Ovary (tissue), 9 donors: ENCODE results near the gene PIP5K1B. TPM values are rescaled to one million over a fixed set of nuclear protein-coding genes. Genes with fewer than 3 reads are reported as not detected.

Experiments
- DNase-seq, 5 donors: peaks; one replicate each; pipeline ENCODE4 v3.0.0-alpha.2; 2019 to 2020
- H3K27ac ChIP-seq, 2 donors: fragments of 200-600 bp; one replicate each; pipeline versions ENCODE4 v1.5.1 to v1.8.0; 2019 to 2022
- H3K27me3 ChIP-seq: fragments of 200-600 bp; one replicate; pipeline ENCODE4 v1.8.0; 2022
- H3K36me3 ChIP-seq: fragments of 200-600 bp; sonication (generic); one replicate; pipeline ENCODE4 v1.5.1; 2019
- H3K4me1 ChIP-seq: one replicate; pipeline ENCODE4 v1.8.1; 2013; ENCODE audit warnings: mild to moderate bottlenecking, moderate library complexity; ENCODE audit not compliant: insufficient read depth
- H3K4me3 ChIP-seq: fragments of 200-600 bp; sonication (generic); one replicate; pipeline ENCODE4 v1.5.1; 2017
- H3K9me3 ChIP-seq, 2 donors: fragments of 200-600 bp in 1 of 2; sonication (generic) in 1 of 2; one replicate each; pipeline versions ENCODE4 v1.5.1 to v1.8.1; 2013 to 2019; ENCODE audit warnings: mild to moderate bottlenecking in 1 of 2, moderate library complexity in 1 of 2
- EP300 ChIP-seq: sonication (generic); formaldehyde crosslinking; IDR thresholded peaks from one replicate; pipeline ENCODE4 v1.6.1; 2017; ENCODE audit warnings: antibody characterized with exemption
- POLR2A ChIP-seq: fragments of 450-650 bp; IDR thresholded peaks from one replicate; pipeline ENCODE4 v1.6.1; 2017; ENCODE audit warnings: antibody characterized with exemption, mild to moderate bottlenecking, moderate library complexity
- WGBS, 3 donors: extraction: QIAGEN DNeasy Blood & Tissue Kit in 1 of 3; methylation state at CpG; one replicate each; pipeline versions ENCODE4 v1.1.5 to v1.1.7; 2013 to 2017; 5-methylcytosine and 5-hydroxymethylcytosine counted together
- intact Hi-C, 4 donors: fragments of 100-400 bp; cut with DNase I; formaldehyde crosslinking; loops; one replicate each; pipeline versions ENCODE4 v1.11.0 to v1.15.1; 2022 to 2023
- polyA plus RNA-seq, 2 donors: library from polyadenylated mRNA; stranded (reverse); fragments of 200-250 nt in 1 of 2; fragments of 350-450 nt in 1 of 2; fragmentation: Illumina TruSeq in 1 of 2; extraction: RNeasy Lipid Tissue Mini Kit (QIAGEN cat#74804) in 1 of 2; gene quantifications; one replicate each; pipeline ENCODE4 v1.2.3, GENCODE V29; 2013 to 2014
- total RNA-seq, 7 donors: library from RNA; depleted of rRNA in 2 of 7; stranded (reverse); fragments of >200 nt in 2 of 7; fragmentation: NEBNext Ultra II Directional in 3 of 7; extraction: Animal tissue kit (Norgen Biotek cat#: 25700) in 3 of 7; gene quantifications; one replicate each; pipeline versions ENCODE4 v1.1.0 to v1.2.4, GENCODE V29; 2016 to 2023
- TF ChIP-seq, protein P1 (sequence below), 3 donors: fragments of 450-650 bp in 2 of 3; fragments of 200-600 bp in 1 of 3; IDR thresholded peaks; one replicate each; pipeline versions ENCODE4 v1.5.1 to v1.8.0; 2016 to 2022; ENCODE audit warnings: antibody characterized with exemption in 3 of 3, mild to moderate bottlenecking in 1 of 3
- donor health status: DM: no; HTN: no; CAD: no; lungs with moderate emphysema.
- donor health status: DM: no; HTN: no; CAD: no.
- donor health status: Bipolar disorder and iron deficiency.
- donor health status: DM: yes; HTN: yes; CAD: no.
- donor health status: DM: no; HTN: no; CAD: no.
- donor health status: DM: yes; HTN: yes; CAD: no.

PIP5K1B gene
- total and polyA plus RNA-seq, 9 donors, result 0.36 to 3.4 (median 1.0) TPM

DNA sequence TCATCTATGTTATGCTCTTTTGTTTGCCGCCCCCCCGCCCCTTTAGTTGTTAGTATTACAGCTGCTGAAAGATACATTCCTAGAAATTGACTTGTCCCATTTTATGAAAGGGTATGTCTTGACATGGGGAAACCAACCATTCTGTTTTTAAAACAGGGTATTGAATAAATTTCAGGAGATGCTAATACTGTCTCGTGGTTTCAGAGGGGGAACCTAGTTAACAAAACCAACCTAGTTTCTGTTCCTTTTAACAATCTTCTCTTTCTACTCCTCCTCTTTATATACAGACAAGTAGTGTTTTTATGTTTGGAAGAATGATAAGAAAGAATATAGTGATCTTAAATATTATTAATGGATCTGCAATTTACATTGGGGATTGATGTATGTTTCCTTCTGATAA, 3.5 kb downstream of the PIP5K1B start:
- Histone ChIP-seq H3K36me3 (no peaks in the 10 kb centered on the region), H3K27me3 (no peaks in the 10 kb centered on the region), H3K27ac (no peak overlapping the region), H3K4me1 (no peaks in the 10 kb centered on the region), H3K9me3 (no peaks in the 10 kb centered on the region), H3K4me3 (no peak overlapping the region)
- intact Hi-C loops, result no loop called here
- TF ChIP-seq, protein P1, sequence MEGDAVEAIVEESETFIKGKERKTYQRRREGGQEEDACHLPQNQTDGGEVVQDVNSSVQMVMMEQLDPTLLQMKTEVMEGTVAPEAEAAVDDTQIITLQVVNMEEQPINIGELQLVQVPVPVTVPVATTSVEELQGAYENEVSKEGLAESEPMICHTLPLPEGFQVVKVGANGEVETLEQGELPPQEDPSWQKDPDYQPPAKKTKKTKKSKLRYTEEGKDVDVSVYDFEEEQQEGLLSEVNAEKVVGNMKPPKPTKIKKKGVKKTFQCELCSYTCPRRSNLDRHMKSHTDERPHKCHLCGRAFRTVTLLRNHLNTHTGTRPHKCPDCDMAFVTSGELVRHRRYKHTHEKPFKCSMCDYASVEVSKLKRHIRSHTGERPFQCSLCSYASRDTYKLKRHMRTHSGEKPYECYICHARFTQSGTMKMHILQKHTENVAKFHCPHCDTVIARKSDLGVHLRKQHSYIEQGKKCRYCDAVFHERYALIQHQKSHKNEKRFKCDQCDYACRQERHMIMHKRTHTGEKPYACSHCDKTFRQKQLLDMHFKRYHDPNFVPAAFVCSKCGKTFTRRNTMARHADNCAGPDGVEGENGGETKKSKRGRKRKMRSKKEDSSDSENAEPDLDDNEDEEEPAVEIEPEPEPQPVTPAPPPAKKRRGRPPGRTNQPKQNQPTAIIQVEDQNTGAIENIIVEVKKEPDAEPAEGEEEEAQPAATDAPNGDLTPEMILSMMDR (IDR thresholded peaks at IDR 0.05), result no peak
- TF ChIP-seq EP300 (no peak), POLR2A (no peak)
- DNase-seq, result no peak
- WGBS, 3 donors, result 75 to 85% (median 83%) methylated on average over 3 of the region's 3 CpGs

DNA sequence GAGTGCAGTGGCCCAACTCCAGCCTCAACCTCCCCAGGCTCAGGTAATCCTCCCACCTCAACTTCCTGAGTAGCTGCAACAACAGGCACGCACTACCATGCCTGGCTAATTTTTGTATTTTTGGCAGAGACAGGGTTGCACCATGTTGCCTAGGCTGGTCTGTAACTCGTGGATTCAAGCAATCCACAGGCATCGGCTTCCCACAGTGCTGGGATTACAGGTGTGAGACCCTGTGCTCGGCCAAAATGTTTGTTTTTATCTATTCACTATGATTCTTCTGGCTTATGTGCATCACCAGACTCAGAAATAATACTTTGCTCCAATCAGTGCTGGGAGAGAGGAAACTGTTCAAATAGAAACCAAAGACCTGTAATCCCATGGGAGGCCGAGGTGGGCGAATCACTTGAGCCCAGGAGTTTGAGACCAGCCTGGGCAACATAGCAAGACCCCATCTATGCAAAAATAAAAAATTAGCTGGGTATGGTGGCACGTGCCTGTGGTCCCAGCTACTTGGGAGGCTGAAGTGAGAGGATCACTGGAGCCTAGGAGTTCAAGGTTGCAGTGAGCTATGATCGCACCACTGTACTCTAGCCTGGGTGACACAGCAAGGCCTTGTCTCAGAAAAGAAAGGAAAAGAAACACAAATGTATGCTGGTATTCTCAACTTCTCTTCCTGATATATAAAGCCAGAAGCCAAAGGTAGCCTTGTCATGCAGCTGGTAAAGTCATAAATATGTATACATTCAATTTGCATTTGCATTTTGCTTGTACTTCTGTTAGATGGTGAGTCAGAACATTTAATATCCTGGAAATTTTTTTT, 4.5 kb downstream of the PIP5K1B start:
- Histone ChIP-seq H3K27me3 (no peaks in the 10 kb centered on the region), H3K27ac (no peak overlapping the region), H3K4me1 (no peaks in the 10 kb centered on the region), H3K36me3 (no peaks in the 10 kb centered on the region), H3K9me3 (no peaks in the 10 kb centered on the region), H3K4me3 (no peak overlapping the region)
- WGBS, 3 donors, result 78 to 84% (median 82%) methylated on average over 8 of the region's 8 CpGs
- intact Hi-C loops, result no loop called here
- TF ChIP-seq POLR2A, result no peak
- TF ChIP-seq, protein P1 (IDR thresholded peaks at IDR 0.05), result no peak
- TF ChIP-seq EP300, result no peak
- no peak for DNase-seq

DNA sequence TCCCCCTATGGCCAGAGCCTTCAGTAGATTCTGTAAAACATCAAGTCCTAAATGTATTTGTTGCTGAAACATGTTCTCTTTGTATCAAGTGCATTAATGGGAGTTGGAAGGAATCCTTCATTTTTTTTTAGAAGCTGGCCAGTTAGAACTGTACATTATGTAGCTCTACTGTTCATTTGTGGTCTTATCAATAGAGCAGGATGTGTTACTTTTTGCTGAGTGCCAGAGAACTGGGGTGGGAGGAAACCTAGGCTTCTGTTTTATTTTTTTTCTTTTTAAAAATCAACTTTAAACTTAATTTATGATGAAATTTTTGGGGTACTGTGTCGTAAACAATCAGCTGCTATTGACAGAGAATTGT, 5.1 kb downstream of the PIP5K1B start:
- Histone ChIP-seq H3K4me3 (no peak overlapping the region), H3K9me3 (no peaks in the 10 kb centered on the region), H3K4me1 (no peaks in the 10 kb centered on the region), H3K27me3 (no peaks in the 10 kb centered on the region), H3K27ac (no peak overlapping the region), H3K36me3 (no peaks in the 10 kb centered on the region)
- intact Hi-C loops, result no loop called here
- TF ChIP-seq, protein P1 (IDR thresholded peaks at IDR 0.05), result no peak
- no peak for TF ChIP-seq POLR2A
- TF ChIP-seq EP300, result no peak
- 31 to 40% (median 37%) methylated on average over 1 of the region's 1 CpG for WGBS, 3 donors
- no peak for DNase-seq

DNA sequence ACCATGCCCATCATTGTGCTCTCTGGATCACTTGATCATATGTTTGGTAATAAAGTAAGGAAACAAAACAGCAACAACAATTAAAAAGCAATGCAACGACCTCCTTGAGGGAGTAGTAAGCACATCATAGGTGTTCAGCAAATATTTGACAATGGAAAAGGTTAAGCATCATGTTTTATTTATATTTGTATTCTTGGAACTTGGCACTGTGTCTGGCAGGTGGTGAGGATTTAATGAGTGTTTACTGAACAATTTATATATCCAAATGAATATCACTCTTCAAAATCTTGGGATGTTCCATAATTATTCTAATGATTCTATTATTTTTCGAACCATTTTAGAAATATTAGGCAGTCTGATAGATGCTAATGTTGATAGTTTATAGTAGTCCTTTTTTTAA, 6.2 kb downstream of the PIP5K1B start:
- DNase-seq, result no peak
- no peak for TF ChIP-seq POLR2A
- no peak for TF ChIP-seq EP300
- TF ChIP-seq, protein P1 (IDR thresholded peaks at IDR 0.05), result no peak
- 44 to 60% (median 55%) methylated on average over 2 of the region's 2 CpGs for WGBS, 3 donors
- Histone ChIP-seq H3K27ac (no peak overlapping the region), H3K27me3 (no peaks in the 10 kb centered on the region), H3K4me1 (no peaks in the 10 kb centered on the region), H3K9me3 (no peaks in the 10 kb centered on the region), H3K4me3 (no peak overlapping the region), H3K36me3 (no peaks in the 10 kb centered on the region)
- intact Hi-C loops, result no loop called here
